ENCODE results near the gene ADCY9. TPM values are rescaled to one million over a fixed set of nuclear protein-coding genes. Genes with fewer than 3 reads are reported as not detected.
A peak's percentile ranks its signal among the peaks of the same experiment; 100 is the strongest.

The ADCY9 gene
- total RNA-seq, 1 experiment from 2014 or later = 11.5 TPM

GRCh38 chr16:4015275-4016004 is 100.8 kb downstream of the ADCY9 start:
- ATAC-seq = no peak
- DNase-seq (ENCODE audit: low spot score) = no peak
- H3K36me3 Mint-ChIP-seq = no peaks in the 10 kb centered on the region

GRCh38 chr16:4011940-4012629 is 104.2 kb downstream of the ADCY9 start:
- H3K9me3 Mint-ChIP-seq = peaks cover 3% of the 10 kb centered on the region; the same call in 1 of the 2 replicates
- ATAC-seq (no peak), DNase-seq (ENCODE audit: low spot score) (no peak)
- ChIA-PET CTCF (interaction anchor here (0.5 to 1.4 kb wide), 3 partner anchors 29 to 242 kb away, joined by 3 to 7 read pairs (median 5); no protein-coding TSS in a partner anchor), POLR2A (no interaction called here)
- peak overlapping the region; percentile 65 for H3K27ac Mint-ChIP-seq
- H3K36me3 Mint-ChIP-seq = no peaks in the 10 kb centered on the region
- TF ChIP-seq ATF6 (CRISPR knock-in tag; IDR thresholded peaks at IDR 0.05) (no peak), CDX4 (CRISPR knock-in tag; IDR thresholded peaks at IDR 0.05; ENCODE audit: borderline replicate concordance) (no peak), MAX (CRISPR knock-in tag; IDR thresholded peaks at IDR 0.05) (no peak), KAT7 (CRISPR knock-in tag; IDR thresholded peaks at IDR 0.05; ENCODE audit: borderline replicate concordance) (no peak), ZNF416 (CRISPR knock-in tag; IDR thresholded peaks at IDR 0.05) (no peak), CBFB (CRISPR knock-in tag; IDR thresholded peaks at IDR 0.05; ENCODE audit: low read depth) (no peak)
- H3K4me3 Mint-ChIP-seq = no peak overlapping the region
- no peaks in the 10 kb centered on the region; the same call in 1 of the 2 replicates for H3K27me3 Mint-ChIP-seq (ENCODE audit: low read depth)
- peaks cover 73% of the 10 kb centered on the region for H3K4me1 Mint-ChIP-seq

More at GRCh38 chr16:4015275-4016004, 100.8 kb downstream of the ADCY9 start:
- Mint-ChIP-seq H3K27ac (peak overlapping the region; percentile 85), H3K4me3 (no peak overlapping the region), H3K4me1 (peaks cover 43% of the 10 kb centered on the region), H3K27me3 (ENCODE audit: low read depth) (no peaks in the 10 kb centered on the region; the same call in 1 of the 2 replicates), H3K9me3 (no peaks in the 10 kb centered on the region)
- TF ChIP-seq MYBL2 (CRISPR knock-in tag; IDR thresholded peaks at IDR 0.05) (no peak), TEAD1 (CRISPR knock-in tag; IDR thresholded peaks at IDR 0.05) (no peak), TEAD4 (CRISPR knock-in tag; IDR thresholded peaks at IDR 0.05) (no peak), CREB1 (CRISPR knock-in tag; IDR thresholded peaks at IDR 0.05) (no peak), PRDM15 (CRISPR knock-in tag; IDR thresholded peaks at IDR 0.05) (no peak), NR3C1 (CRISPR knock-in tag; conservative IDR thresholded peaks at IDR 0.05; ENCODE audit: low read depth) (no peak), ATF3 (CRISPR knock-in tag; conservative IDR thresholded peaks at IDR 0.05) (no peak), ZNF232 (CRISPR knock-in tag; IDR thresholded peaks at IDR 0.05) (no peak)
- ChIA-PET POLR2A (no interaction called here), CTCF (interaction anchor here (1.5 to 2.6 kb wide), 2 partner anchors 238 to 239 kb away, joined by 6 to 9 read pairs; no protein-coding TSS in a partner anchor)
